IgD-negative memory B cell (primary cell): ENCODE results near the gene EXOC4. TPM values are rescaled to one million over a fixed set of nuclear protein-coding genes. Genes with fewer than 3 reads are reported as not detected.
A peak's percentile ranks its signal among the peaks of the same experiment; 100 is the strongest.
"Not testable (repeated sequence)": the region's sequence is repeated elsewhere in the genome, so short reads cannot be mapped to it uniquely, and the experiment has no call there.

Source experiments
- H3K27ac Mint-ChIP-seq, 3 donors: one replicate each; pipeline ENCODE4 v1.8.0; 2020 to 2022; ENCODE audit warnings: mild to moderate bottlenecking in 3 of 3, mixed read lengths in 3 of 3, moderate library complexity in 1 of 3
- H3K27me3 Mint-ChIP-seq: one replicate; pipeline ENCODE4 v1.8.0; 2021; ENCODE audit warnings: mixed read lengths
- H3K36me3 Mint-ChIP-seq: one replicate; pipeline ENCODE4 v1.8.0; 2020; ENCODE audit warnings: mild to moderate bottlenecking, mixed read lengths
- H3K4me1 Mint-ChIP-seq, 3 donors: one replicate each; pipeline ENCODE4 v1.8.0; 2020 to 2022; ENCODE audit warnings: mixed read lengths in 3 of 3, mild to moderate bottlenecking in 1 of 3
- H3K4me3 Mint-ChIP-seq, 4 donors: one replicate each; pipeline ENCODE4 v1.8.0; 2020 to 2022; ENCODE audit warnings: mild to moderate bottlenecking in 4 of 4, mixed read lengths in 4 of 4, moderate library complexity in 3 of 4
- H3K9me3 Mint-ChIP-seq, 3 donors: one replicate each; pipeline ENCODE4 v1.8.0; 2020 to 2021; ENCODE audit warnings: mixed read lengths in 3 of 3, mild to moderate bottlenecking in 1 of 3
- polyA plus RNA-seq: library from polyadenylated mRNA; unstranded; fragments of 300-500 nt; fragmentation: Illumina TruSeq; gene quantifications from one replicate; pipeline ENCODE4 v1.2.3, GENCODE V29; 2021

Gene EXOC4
- polyA plus RNA-seq, 1 donor from 2014 or later = 34.5 TPM

- not testable (repeated sequence) for H3K4me3 Mint-ChIP-seq, H3K27me3 Mint-ChIP-seq, H3K27ac Mint-ChIP-seq, H3K9me3 Mint-ChIP-seq, H3K4me1 Mint-ChIP-seq
- peaks cover 16% of the 10 kb centered on the region for H3K36me3 Mint-ChIP-seq
Observed at GRCh38 chr7:133994100-133994499, 741.2 kb downstream of the EXOC4 start.

GRCh38 chr7:133997463-133997862 lies 744.6 kb downstream of the EXOC4 start:
- Mint-ChIP-seq H3K36me3 (peaks cover 20% of the 10 kb centered on the region), H3K9me3 (peaks cover 0 to 3% (median 0%) of the 10 kb centered on the region in 3 donors), H3K4me3 (no peak overlapping the region), H3K27me3 (no peaks in the 10 kb centered on the region), H3K4me1 (no peaks in the 10 kb centered on the region), H3K27ac (no peak overlapping the region)

- Mint-ChIP-seq H3K4me1 (no peaks in the 10 kb centered on the region), H3K36me3 (peaks cover 23% of the 10 kb centered on the region), H3K4me3 (no peak overlapping the region), H3K27me3 (no peaks in the 10 kb centered on the region), H3K9me3 (no peaks in the 10 kb centered on the region), H3K27ac (peak overlapping the region in 1 of 3 donors; percentile 5)
Observed at GRCh38 chr7:133999178-133999577, 746.3 kb downstream of the EXOC4 start.

GRCh38 chr7:134004829-134005505 lies 752.1 kb downstream of the EXOC4 start:
- peaks cover 26% of the 10 kb centered on the region for H3K36me3 Mint-ChIP-seq
- peaks cover 0 to 3% (median 0%) of the 10 kb centered on the region in 3 donors for H3K4me1 Mint-ChIP-seq
- H3K27me3 Mint-ChIP-seq = no peaks in the 10 kb centered on the region
- no peaks in the 10 kb centered on the region for H3K9me3 Mint-ChIP-seq
- no peak overlapping the region for H3K4me3 Mint-ChIP-seq
- no peak overlapping the region for H3K27ac Mint-ChIP-seq

- Mint-ChIP-seq H3K36me3 (peaks cover 25% of the 10 kb centered on the region), H3K27ac (no peak overlapping the region), H3K27me3 (no peaks in the 10 kb centered on the region), H3K4me1 (peaks cover 0 to 3% (median 0%) of the 10 kb centered on the region in 3 donors), H3K9me3 (peaks cover 0 to 3% (median 0%) of the 10 kb centered on the region in 3 donors), H3K4me3 (no peak overlapping the region)
Observed at GRCh38 chr7:134009314-134010110, 756.6 kb downstream of the EXOC4 start.

GRCh38 chr7:134013249-134013648 lies 760.4 kb downstream of the EXOC4 start:
- H3K36me3 Mint-ChIP-seq = peaks cover 18% of the 10 kb centered on the region
- peaks cover 0 to 3% (median 0%) of the 10 kb centered on the region in 3 donors for H3K9me3 Mint-ChIP-seq
- H3K27me3 Mint-ChIP-seq = no peaks in the 10 kb centered on the region
- H3K27ac Mint-ChIP-seq = no peak overlapping the region
- H3K4me1 Mint-ChIP-seq = peaks cover 0 to 1% (median 0%) of the 10 kb centered on the region in 3 donors
- H3K4me3 Mint-ChIP-seq = no peak overlapping the region

GRCh38 chr7:134014935-134015334 lies 762.1 kb downstream of the EXOC4 start:
- Mint-ChIP-seq H3K27ac (no peak overlapping the region), H3K36me3 (peaks cover 14% of the 10 kb centered on the region), H3K27me3 (no peaks in the 10 kb centered on the region), H3K9me3 (peaks cover 0 to 3% (median 0%) of the 10 kb centered on the region in 3 donors), H3K4me1 (peaks cover 0 to 1% (median 0%) of the 10 kb centered on the region in 3 donors), H3K4me3 (no peak overlapping the region)

- Mint-ChIP-seq H3K27ac (no peak overlapping the region), H3K9me3 (peaks cover 0 to 3% (median 0%) of the 10 kb centered on the region in 3 donors), H3K27me3 (no peaks in the 10 kb centered on the region), H3K4me3 (no peak overlapping the region), H3K4me1 (peaks cover 0 to 1% (median 0%) of the 10 kb centered on the region in 3 donors), H3K36me3 (peaks cover 10% of the 10 kb centered on the region)
Observed at GRCh38 chr7:134016223-134016941, 763.5 kb downstream of the EXOC4 start.

- H3K9me3 Mint-ChIP-seq = peaks cover 0 to 1% (median 0%) of the 10 kb centered on the region in 3 donors
- H3K36me3 Mint-ChIP-seq = peaks cover 8% of the 10 kb centered on the region
- H3K4me3 Mint-ChIP-seq = no peak overlapping the region
- no peaks in the 10 kb centered on the region for H3K27me3 Mint-ChIP-seq
- H3K4me1 Mint-ChIP-seq = peaks cover 0 to 1% (median 0%) of the 10 kb centered on the region in 3 donors
- H3K27ac Mint-ChIP-seq = no peak overlapping the region
Observed at GRCh38 chr7:134016942-134017303, 764.0 kb downstream of the EXOC4 start.

GRCh38 chr7:134018306-134018705 lies 765.4 kb downstream of the EXOC4 start:
- H3K27ac Mint-ChIP-seq = no peak overlapping the region
- H3K9me3 Mint-ChIP-seq = no peaks in the 10 kb centered on the region
- peaks cover 3% of the 10 kb centered on the region for H3K36me3 Mint-ChIP-seq
- no peaks in the 10 kb centered on the region for H3K27me3 Mint-ChIP-seq
- no peak overlapping the region for H3K4me3 Mint-ChIP-seq
- H3K4me1 Mint-ChIP-seq = peaks cover 0 to 1% (median 0%) of the 10 kb centered on the region in 3 donors

- no peaks in the 10 kb centered on the region for H3K27me3 Mint-ChIP-seq
- H3K4me1 Mint-ChIP-seq = peaks cover 0 to 1% (median 0%) of the 10 kb centered on the region in 3 donors
- peaks cover 3% of the 10 kb centered on the region for H3K36me3 Mint-ChIP-seq
- H3K9me3 Mint-ChIP-seq = no peaks in the 10 kb centered on the region
- H3K4me3 Mint-ChIP-seq = no peak overlapping the region
- H3K27ac Mint-ChIP-seq = no peak overlapping the region
Observed at GRCh38 chr7:134019251-134019650, 766.4 kb downstream of the EXOC4 start.

GRCh38 chr7:134021836-134022235 lies 769.0 kb downstream of the EXOC4 start:
- Mint-ChIP-seq H3K27ac (peak overlapping the region in 1 of 3 donors; percentile 64), H3K4me3 (no peak overlapping the region), H3K4me1 (no peaks in the 10 kb centered on the region), H3K9me3 (no peaks in the 10 kb centered on the region), H3K27me3 (no peaks in the 10 kb centered on the region), H3K36me3 (peaks cover 5% of the 10 kb centered on the region)

GRCh38 chr7:134022286-134022911 lies 769.5 kb downstream of the EXOC4 start:
- Mint-ChIP-seq H3K9me3 (no peaks in the 10 kb centered on the region), H3K27me3 (no peaks in the 10 kb centered on the region), H3K36me3 (peaks cover 4% of the 10 kb centered on the region), H3K4me1 (no peaks in the 10 kb centered on the region), H3K27ac (no peak overlapping the region), H3K4me3 (no peak overlapping the region)

GRCh38 chr7:134024739-134025138 lies 771.9 kb downstream of the EXOC4 start:
- Mint-ChIP-seq H3K4me3 (peak overlapping the region in 1 of 4 donors; percentile 47), H3K9me3 (no peaks in the 10 kb centered on the region), H3K27ac (no peak overlapping the region), H3K27me3 (no peaks in the 10 kb centered on the region), H3K4me1 (no peaks in the 10 kb centered on the region), H3K36me3 (peaks cover 3% of the 10 kb centered on the region)

GRCh38 chr7:134028853-134029252 lies 776.0 kb downstream of the EXOC4 start:
- Mint-ChIP-seq H3K4me3 (no peak overlapping the region), H3K27ac (peak overlapping the region in 1 of 3 donors; percentile 72), H3K9me3 (no peaks in the 10 kb centered on the region), H3K36me3 (peaks cover 8% of the 10 kb centered on the region), H3K4me1 (peaks cover 0 to 1% (median under 1%) of the 10 kb centered on the region in 3 donors), H3K27me3 (no peaks in the 10 kb centered on the region)
